IPS DF 6.9 (cell line): Measurements from ENCODE around the gene SLC37A4.

Experiments
- DNase-seq: peaks from one replicate; pipeline ENCODE4 v3.0.0-alpha.2; 2013; ENCODE audit warnings: low read depth, low spot score
- H3K27ac ChIP-seq: one replicate; pipeline ENCODE4 v1.5.1; 2013; ENCODE audit warnings: low read length, control low read depth
- H3K27me3 ChIP-seq: 2 replicates; pipeline ENCODE4 v1.6.1; 2013; ENCODE audit warnings: mild to moderate bottlenecking, low read length; ENCODE audit not compliant: control insufficient read depth, insufficient read depth
- H3K36me3 ChIP-seq: 2 replicates; pipeline ENCODE4 v1.6.1; 2013; ENCODE audit warnings: low read length; ENCODE audit not compliant: control insufficient read depth, insufficient read depth
- H3K4me1 ChIP-seq: 2 replicates; pipeline ENCODE4 v1.6.1; 2013; ENCODE audit warnings: low read length; ENCODE audit not compliant: control insufficient read depth, insufficient read depth
- H3K4me3 ChIP-seq: 2 replicates; pipeline ENCODE4 v1.5.1; 2013; ENCODE audit warnings: mild to moderate bottlenecking, low read length
- H3K9me3 ChIP-seq: 2 replicates; pipeline ENCODE4 v1.6.1; 2013; ENCODE audit warnings: low read length, inconsistent platforms; ENCODE audit not compliant: control insufficient read depth, insufficient read depth
- WGBS: extraction: QIAGEN DNeasy Blood & Tissue Kit; methylation state at CpG from one replicate; pipeline ENCODE4 v1.1.7; 2013; ENCODE audit warnings: mixed read lengths, missing lambda C conversion rate; ENCODE audit not compliant: insufficient read length, insufficient coverage; 5-methylcytosine and 5-hydroxymethylcytosine counted together

The SLC37A4 gene

GRCh38 chr11:119056421-119056999 lies 25.8 kb upstream of the SLC37A4 start:
- WGBS, result no CpG with 5 or more reads among the region's 48 CpGs
- Histone ChIP-seq H3K27me3 (no peaks in the 10 kb centered on the region), H3K4me3 (peak overlapping the region; percentile 95), H3K27ac (no peak overlapping the region), H3K36me3 (peaks cover 29% of the 10 kb centered on the region), H3K9me3 (no peaks in the 10 kb centered on the region), H3K4me1 (peaks cover 3% of the 10 kb centered on the region; the same call in 1 of the 2 replicates)
- DNase-seq, result no peak

GRCh38 chr11:119055901-119056300 lies 25.2 kb upstream of the SLC37A4 start:
- Histone ChIP-seq H3K36me3 (peaks cover 35% of the 10 kb centered on the region), H3K27ac (no peak overlapping the region), H3K4me1 (peaks cover 3% of the 10 kb centered on the region; the same call in 1 of the 2 replicates), H3K27me3 (no peaks in the 10 kb centered on the region), H3K9me3 (no peaks in the 10 kb centered on the region), H3K4me3 (peak overlapping the region; percentile 95; the same call in 1 of the 2 replicates)
- DNase-seq, result no peak
- WGBS, result no CpG with 5 or more reads among the region's 6 CpGs

- no peaks in the 10 kb centered on the region for H3K9me3 ChIP-seq
- H3K27ac ChIP-seq, result no peak overlapping the region
- WGBS, result no CpG with 5 or more reads among the region's 10 CpGs
- no peak overlapping the region for H3K4me3 ChIP-seq
- peaks cover 3% of the 10 kb centered on the region; the same call in 1 of the 2 replicates for H3K4me1 ChIP-seq
- peaks cover 40% of the 10 kb centered on the region for H3K36me3 ChIP-seq
- no peak for DNase-seq
- H3K27me3 ChIP-seq, result no peaks in the 10 kb centered on the region
Measured at GRCh38 chr11:119054418-119054817, 23.7 kb upstream of the SLC37A4 start.

- Histone ChIP-seq H3K9me3 (no peaks in the 10 kb centered on the region), H3K4me1 (no peaks in the 10 kb centered on the region), H3K27ac (no peak overlapping the region), H3K27me3 (no peaks in the 10 kb centered on the region), H3K36me3 (peaks cover 62% of the 10 kb centered on the region), H3K4me3 (no peak overlapping the region)
- WGBS, result no CpG with 5 or more reads among the region's 23 CpGs
- no peak for DNase-seq
Measured at GRCh38 chr11:119052163-119052814, 21.6 kb upstream of the SLC37A4 start.

GRCh38 chr11:119051440-119052162 lies 20.9 kb upstream of the SLC37A4 start:
- Histone ChIP-seq H3K27ac (no peak overlapping the region), H3K9me3 (no peaks in the 10 kb centered on the region), H3K36me3 (peaks cover 64% of the 10 kb centered on the region), H3K27me3 (no peaks in the 10 kb centered on the region), H3K4me3 (no peak overlapping the region), H3K4me1 (no peaks in the 10 kb centered on the region)
- DNase-seq, result no peak
- WGBS, result no CpG with 5 or more reads among the region's 17 CpGs

GRCh38 chr11:119049081-119049480 lies 18.4 kb upstream of the SLC37A4 start:
- no peak overlapping the region for H3K27ac ChIP-seq
- no peak for DNase-seq
- H3K9me3 ChIP-seq, result no peaks in the 10 kb centered on the region
- H3K4me3 ChIP-seq, result no peak overlapping the region
- H3K4me1 ChIP-seq, result no peaks in the 10 kb centered on the region
- H3K27me3 ChIP-seq, result no peaks in the 10 kb centered on the region
- H3K36me3 ChIP-seq, result peaks cover 70% of the 10 kb centered on the region
- no CpG with 5 or more reads among the region's 7 CpGs for WGBS

- DNase-seq, result no peak
- Histone ChIP-seq H3K4me1 (no peaks in the 10 kb centered on the region), H3K27me3 (no peaks in the 10 kb centered on the region), H3K36me3 (peaks cover 66% of the 10 kb centered on the region), H3K9me3 (no peaks in the 10 kb centered on the region), H3K4me3 (no peak overlapping the region), H3K27ac (no peak overlapping the region)
- WGBS, result no CpG with 5 or more reads among the region's 9 CpGs
Measured at GRCh38 chr11:119048644-119049043, 18.0 kb upstream of the SLC37A4 start.

GRCh38 chr11:119047205-119047604 lies 16.5 kb upstream of the SLC37A4 start:
- no peaks in the 10 kb centered on the region for H3K9me3 ChIP-seq
- H3K27ac ChIP-seq, result no peak overlapping the region
- no peak for DNase-seq
- no CpG with 5 or more reads among the region's 6 CpGs for WGBS
- H3K4me1 ChIP-seq, result no peaks in the 10 kb centered on the region
- H3K27me3 ChIP-seq, result no peaks in the 10 kb centered on the region
- no peak overlapping the region for H3K4me3 ChIP-seq
- peaks cover 53% of the 10 kb centered on the region for H3K36me3 ChIP-seq

GRCh38 chr11:119046489-119046888 lies 15.8 kb upstream of the SLC37A4 start:
- H3K4me3 ChIP-seq, result no peak overlapping the region
- H3K9me3 ChIP-seq, result no peaks in the 10 kb centered on the region
- H3K4me1 ChIP-seq, result no peaks in the 10 kb centered on the region
- H3K27ac ChIP-seq, result no peak overlapping the region
- WGBS, result no CpG with 5 or more reads among the region's 6 CpGs
- H3K36me3 ChIP-seq, result peaks cover 45% of the 10 kb centered on the region
- no peak for DNase-seq
- H3K27me3 ChIP-seq, result no peaks in the 10 kb centered on the region

- H3K9me3 ChIP-seq, result no peaks in the 10 kb centered on the region
- H3K4me1 ChIP-seq, result no peaks in the 10 kb centered on the region
- no CpG with 5 or more reads among the region's 6 CpGs for WGBS
- peaks cover 37% of the 10 kb centered on the region for H3K36me3 ChIP-seq
- no peak overlapping the region for H3K4me3 ChIP-seq
- H3K27me3 ChIP-seq, result no peaks in the 10 kb centered on the region
- no peak for DNase-seq
- no peak overlapping the region for H3K27ac ChIP-seq
Measured at GRCh38 chr11:119044708-119045107, 14.0 kb upstream of the SLC37A4 start.
